Stimulated activated CD4-positive, alpha-beta T cell treated with anti-CD3 and anti-CD28 coated beads, Interleukin-2, amount 100 ng/mL, for 48 hours (primary cell): Measurements from ENCODE around the gene RHOXF1.
"Not testable (repeated sequence)": the region's sequence is repeated elsewhere in the genome, so short reads cannot be mapped to it uniquely, and the experiment has no call there.

Experiments used
- DNase-seq, 2 donors: peaks; one replicate each; pipeline ENCODE4 v3.0.0-alpha.2; 2020

RHOXF1 gene

DNA sequence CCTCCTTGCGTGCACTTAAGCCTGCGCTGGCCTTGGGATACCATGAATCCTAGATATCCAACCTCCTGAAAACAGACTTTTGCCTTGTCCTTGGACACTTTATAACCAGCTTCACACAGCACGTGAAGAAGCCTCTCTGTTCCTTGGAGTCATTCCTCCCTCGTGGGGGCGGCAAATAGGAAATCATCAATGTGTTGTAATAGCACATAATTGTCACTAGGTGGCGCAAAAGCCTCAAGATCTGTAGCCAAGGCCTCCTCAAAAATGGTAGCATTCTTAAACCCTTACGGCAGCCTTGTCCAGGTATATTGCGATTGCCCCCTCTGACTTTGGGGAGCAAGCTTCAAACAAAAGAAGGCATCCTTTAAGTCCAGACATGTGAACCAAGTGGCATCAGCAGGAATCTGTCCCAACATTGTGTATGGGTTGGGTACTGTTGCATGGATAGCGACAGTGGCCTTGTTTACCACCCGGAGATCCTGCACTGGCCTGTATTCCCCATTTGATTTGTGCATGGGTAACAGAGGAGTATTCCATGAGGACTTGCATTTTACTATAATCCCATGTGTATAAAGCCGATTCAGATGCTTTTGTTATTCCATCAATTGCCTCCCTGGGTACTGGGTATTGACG lies 30.0 kb downstream of the RHOXF1 start:
- DNase-seq, result not testable (repeated sequence)

DNA sequence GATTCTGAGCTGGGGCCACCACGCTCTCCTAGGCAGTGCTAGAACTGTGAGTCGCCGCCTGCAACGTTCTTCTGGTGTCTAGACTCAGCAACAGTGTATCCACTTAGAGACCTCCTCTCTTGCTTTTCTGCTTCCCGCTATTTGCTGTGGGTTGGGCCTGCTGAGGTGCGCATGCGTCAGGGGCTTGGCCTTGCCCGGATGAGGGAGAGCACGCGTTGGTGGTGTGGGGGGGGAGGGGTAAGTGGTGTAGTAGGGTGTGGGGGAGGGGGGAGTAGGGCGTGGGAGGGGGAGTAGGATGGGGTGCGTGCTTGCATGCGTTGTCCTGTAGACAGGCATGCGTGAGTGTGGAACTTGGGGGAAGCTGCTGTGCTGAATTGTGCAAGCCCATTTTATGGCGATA lies 38.1 kb downstream of the RHOXF1 start, which contains the start of gene RHOXF2B:
Gene RHOXF2B, minus strand, starts transcription at position 101 of the 400 bp plus-strand sequence. CDS start 138 bp downstream, outside the sequence.
- DNase-seq, result not testable (repeated sequence)

DNA sequence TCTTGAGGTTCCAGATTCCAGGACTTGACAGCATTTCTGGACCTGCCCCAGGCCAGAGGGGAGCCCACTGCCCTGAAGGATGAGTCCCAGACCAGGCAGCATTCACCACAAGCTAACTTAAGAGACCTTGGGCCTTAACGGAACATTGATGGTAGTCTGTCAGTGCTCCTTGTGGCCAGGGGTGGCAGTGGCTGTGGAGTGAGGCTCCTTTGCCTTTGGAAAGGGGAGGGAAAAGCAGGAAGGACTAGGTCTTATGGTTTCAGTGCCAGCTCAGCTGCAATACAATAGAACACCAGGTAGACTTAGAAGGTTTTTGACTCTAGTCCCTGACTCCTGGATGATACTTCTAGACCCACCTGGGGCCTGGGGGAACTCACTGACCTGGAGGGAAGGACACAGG lies 49.5 kb downstream of the RHOXF1 start:
- DNase-seq, result not testable (repeated sequence)
